ENCODE data around the gene RAPSN. TPM values are rescaled to one million over a fixed set of nuclear protein-coding genes. Genes with fewer than 3 reads are reported as not detected.

The RAPSN gene
- total and polyA plus RNA-seq, 2 of the 8 experiments (the other 6 are each of a cell fraction or from before 2014, with no cell fraction given) = 0.06 to 0.34 TPM

DNA sequence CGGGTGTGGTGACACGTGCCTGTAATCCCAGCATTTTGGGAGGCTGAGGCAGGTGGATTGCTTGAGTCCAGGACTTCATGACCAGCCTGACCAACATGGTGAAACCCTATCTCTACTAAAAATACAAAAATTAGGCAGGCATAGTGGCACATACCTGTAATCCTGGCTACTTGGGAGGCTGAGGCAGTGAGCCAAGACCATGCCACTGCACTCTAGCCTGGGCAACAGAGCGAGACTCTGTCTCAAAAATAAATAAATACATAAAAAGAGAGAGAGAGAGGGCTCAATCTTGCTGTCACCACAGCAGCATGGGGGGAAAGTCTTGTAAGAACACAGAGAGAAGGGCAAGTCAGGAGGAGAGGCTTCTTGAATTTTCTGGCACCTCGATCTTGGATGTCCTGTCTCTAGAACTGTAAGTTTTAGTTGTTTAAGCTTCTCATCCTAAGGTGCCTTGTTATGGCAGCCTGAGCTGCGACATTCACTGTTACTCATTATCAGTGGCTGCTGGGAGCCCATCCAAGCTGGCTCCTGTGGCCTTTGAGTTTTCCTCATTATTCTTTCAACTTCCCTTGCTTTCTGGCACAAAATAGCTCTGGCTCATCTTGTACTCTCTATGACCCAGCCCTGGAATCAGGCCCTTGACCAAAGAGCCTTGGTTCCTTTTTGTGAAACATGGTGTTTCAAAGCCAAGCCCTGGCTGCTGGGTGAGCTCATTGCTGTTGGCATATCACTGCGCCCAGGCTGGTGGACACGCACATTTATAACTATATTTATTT is 14.7 kb downstream of the RAPSN start:
- no peak overlapping the region for H2AK5ac ChIP-seq (ENCODE audit: low read depth, low read length)
- H3K27ac ChIP-seq (ENCODE audit: low read depth, low read length) = no peak overlapping the region
- H3K4me2 ChIP-seq (ENCODE audit: insufficient read depth in 1 of 2, low read depth in 2 of 2, low read length in 2 of 2) = no peak overlapping the region
- H2BK5ac ChIP-seq (ENCODE audit: low read depth, low read length) = no peak overlapping the region
- no peak overlapping the region for H2BK120ac ChIP-seq (replicated peaks; ENCODE audit: low read depth, low read length)
- no peak for DNase-seq (ENCODE audit: low read depth in 1 of 2, low spot score in 2 of 2)
- H2BK20ac ChIP-seq (ENCODE audit: low read length) = no peak overlapping the region
- H2BK12ac ChIP-seq (ENCODE audit: low read depth, low read length) = no peak overlapping the region
- H3K27me3 ChIP-seq (replicated peaks in 1 of 4; ENCODE audit: control insufficient read depth in 3 of 4, extremely low read depth in 1 of 4, insufficient read depth in 3 of 4, low read length in 3 of 4) = no peaks in the 10 kb centered on the region
- H3K18ac ChIP-seq (ENCODE audit: extremely low read depth, low read length) = no peak overlapping the region
- H4K5ac ChIP-seq (ENCODE audit: insufficient read length, low read depth, low read length) = no peak overlapping the region
- H3K4me1 ChIP-seq (replicated peaks in 1 of 4; ENCODE audit: control insufficient read depth in 3 of 4, insufficient read depth in 4 of 4, low read length in 3 of 4) = no peaks in the 10 kb centered on the region
- H3K9ac ChIP-seq (replicated peaks in 1 of 4; ENCODE audit: extremely low read depth in 1 of 4, low read depth in 3 of 4, low read length in 3 of 4) = no peak overlapping the region
- no peaks in the 10 kb centered on the region for H4K20me1 ChIP-seq (replicated peaks in 1 of 2; ENCODE audit: control insufficient read depth in 1 of 2, insufficient read depth in 2 of 2, low read length in 2 of 2)
- no peak overlapping the region for H3K4ac ChIP-seq (replicated peaks; ENCODE audit: insufficient read length, low read depth, low read length)
- WGBS, 2 experiments (ENCODE audit: extremely low coverage in 1 of 2, insufficient coverage in 1 of 2, insufficient read length in 1 of 2, insufficient replicate concordance in 2 of 2, low coverage in 1 of 2, low lambda C conversion rate in 2 of 2, missing lambda C conversion rate in 1 of 2) = 85% methylated on average over 7 of the region's 7 CpGs; no CpG with 5 or more reads in 1 of the 2 experiments
- H4K8ac ChIP-seq (ENCODE audit: extremely low read depth, insufficient read depth, low read length) = no peak overlapping the region
- H3K23me2 ChIP-seq (ENCODE audit: low read depth, low read length) = no peaks in the 10 kb centered on the region
- no peak overlapping the region for H3K14ac ChIP-seq (ENCODE audit: insufficient read length)
- POLR2A ChIA-PET (ENCODE audit: partially characterized antibody) = interaction anchor here (1.2 to 1.7 kb wide), 2 partner anchors 8 to 20 kb away, joined by 3 to 4 read pairs; partner anchors contain the start of gene PSMC3
- H3K79me2 ChIP-seq (ENCODE audit: control insufficient read depth in 1 of 2, insufficient read depth in 2 of 2, low read length in 2 of 2) = no peaks in the 10 kb centered on the region
- H3K23ac ChIP-seq (ENCODE audit: insufficient read length) = no peak overlapping the region
- no peak overlapping the region for H3K56ac ChIP-seq (replicated peaks; ENCODE audit: insufficient read length, low read depth, low read length)
- FAIRE-seq = no peak
- no peaks in the 10 kb centered on the region for H3K79me1 ChIP-seq (ENCODE audit: low read depth, low read length)
- no peaks in the 10 kb centered on the region for H3K9me3 ChIP-seq (ENCODE audit: insufficient read depth in 2 of 2, low read depth in 1 of 2, low read length in 1 of 2)
- H4K91ac ChIP-seq (replicated peaks; ENCODE audit: insufficient read length, low read length) = no peak overlapping the region
- TF ChIP-seq SAP30 (IDR thresholded peaks at IDR 0.05; ENCODE audit: insufficient read depth, insufficient replicate concordance, low read length) (no peak), FOSL1 (IDR thresholded peaks at IDR 0.05; ENCODE audit: insufficient read depth, low read depth, low read length) (no peak)
- H2BK15ac ChIP-seq (ENCODE audit: low read length) = no peak overlapping the region
- H2AFZ ChIP-seq (ENCODE audit: low read length) = no peak overlapping the region
- CTCF ChIA-PET (ENCODE audit: partially characterized antibody) = interaction anchor here (0.6 to 0.8 kb wide), 2 partner anchors 22 to 56 kb away, joined by 3 read pairs; no protein-coding TSS in a partner anchor
- no peaks in the 10 kb centered on the region for H3K36me3 ChIP-seq (ENCODE audit: control insufficient read depth in 2 of 4, insufficient read depth in 4 of 4, low read length in 3 of 4)
- no peak overlapping the region for H3K4me3 ChIP-seq (ENCODE audit: extremely low read depth in 1 of 4, insufficient read depth in 2 of 4, low read depth in 3 of 4, low read length in 4 of 4)
